HG02981 (cell line): ENCODE results near the gene CADPS2.
"Not testable (repeated sequence)": the region's sequence is repeated elsewhere in the genome, so short reads cannot be mapped to it uniquely, and the experiment has no call there.

ENCODE experiments used
- ATAC-seq: cut with Tn5 transposase; IDR thresholded peaks from one replicate; pipeline ENCODE4 v1.9.1; 2021; ENCODE audit warnings: mild to moderate bottlenecking, moderate library complexity; ENCODE audit not compliant: unreplicated experiment

CADPS2 gene

DNA sequence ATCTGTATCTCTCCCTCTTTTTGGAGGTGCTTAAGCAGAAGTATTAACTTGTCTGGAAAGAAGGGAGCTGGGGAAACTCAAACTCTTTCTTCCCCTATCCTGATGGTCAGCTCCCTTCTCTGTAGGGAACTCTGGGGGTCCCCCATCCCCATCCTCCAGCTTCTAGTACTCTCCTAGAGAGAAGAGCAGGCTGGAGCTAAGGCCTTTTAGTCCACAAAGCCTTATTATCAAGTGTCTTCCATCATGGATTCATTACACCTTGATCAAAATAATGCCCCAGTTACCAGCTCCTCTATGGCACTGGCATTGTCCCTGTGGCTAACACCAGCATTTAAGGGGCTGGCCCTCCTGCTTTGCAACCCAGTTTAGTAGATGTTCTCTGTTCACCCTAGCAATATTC lies 35.7 kb downstream of the CADPS2 start:
- ATAC-seq: no peak

DNA sequence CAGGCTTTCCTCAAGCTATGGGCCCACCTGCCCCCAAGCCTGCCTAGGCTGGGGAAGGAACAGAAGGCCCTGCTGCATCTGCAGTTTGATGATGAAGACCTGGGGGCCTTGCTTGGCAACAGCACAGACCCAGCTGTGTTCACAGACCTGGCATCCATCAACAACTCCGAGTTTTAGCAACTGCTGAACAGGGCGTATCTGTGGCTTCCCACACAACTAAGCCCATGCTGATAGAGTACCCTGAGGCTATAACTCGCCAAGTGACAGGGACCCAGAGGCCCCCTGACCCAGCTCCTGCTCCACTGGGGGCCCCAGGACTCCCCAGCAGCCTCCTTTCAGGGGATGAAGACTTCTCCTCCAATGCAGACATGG lies 36.3 kb downstream of the CADPS2 start:
- no peak for ATAC-seq

DNA sequence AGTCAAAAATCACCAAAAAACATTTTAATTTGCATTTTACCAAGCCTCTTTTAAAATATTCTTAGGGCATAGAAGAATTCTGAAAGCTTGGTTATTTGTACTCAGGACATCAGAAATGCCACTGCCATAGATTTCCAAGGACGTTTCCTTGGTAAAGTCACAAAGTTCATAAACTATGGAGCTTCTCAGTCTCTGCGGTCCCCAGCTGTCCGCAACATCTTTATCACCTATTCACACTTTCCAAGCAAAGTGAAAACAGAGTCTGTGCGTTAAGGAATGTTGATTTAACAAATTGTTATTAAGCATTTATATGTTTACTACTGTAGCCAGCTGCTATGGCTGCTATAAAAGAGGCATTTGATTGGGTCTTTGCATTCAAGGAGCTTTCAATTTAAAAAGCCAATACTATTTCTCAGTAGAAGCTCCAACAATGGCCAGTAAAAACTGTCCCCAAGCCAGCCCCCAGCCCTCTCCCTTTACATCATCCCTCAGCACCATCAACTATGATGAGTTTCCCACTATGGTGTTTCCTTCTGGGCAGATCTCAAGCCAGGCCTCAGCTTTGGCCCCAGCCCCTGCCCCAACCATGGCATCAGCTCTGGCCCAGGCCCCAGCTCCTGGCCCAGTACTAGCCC lies 36.8 kb downstream of the CADPS2 start:
- ATAC-seq: no peak

DNA sequence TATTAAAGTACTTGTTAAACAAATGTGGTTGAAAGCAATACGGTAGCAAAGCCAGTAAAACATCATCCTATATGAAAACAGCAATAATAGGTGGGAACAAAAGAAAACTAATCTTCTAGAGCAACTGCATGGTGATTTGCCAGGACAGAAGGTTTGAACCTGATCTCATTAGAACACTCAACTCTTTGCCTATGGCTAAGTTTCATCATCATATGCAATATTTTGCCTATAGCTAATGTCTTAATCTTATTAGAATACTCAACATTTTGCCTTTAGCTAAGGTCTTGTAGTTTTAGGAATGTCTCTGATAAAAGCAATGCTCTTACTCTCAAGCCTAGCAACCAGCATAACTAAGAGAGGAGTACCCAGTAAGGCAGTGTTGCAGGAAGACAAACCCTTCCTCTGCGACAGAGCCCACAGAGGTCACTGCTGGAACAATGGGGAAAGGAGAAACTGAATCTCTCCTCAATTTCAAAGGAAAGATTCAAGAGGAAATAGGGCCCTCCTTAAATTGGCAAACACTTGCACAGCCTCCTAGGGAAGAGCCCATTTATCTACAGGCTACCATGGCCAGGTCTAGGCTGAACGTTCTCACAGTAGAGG lies 38.3 kb downstream of the CADPS2 start:
- no peak for ATAC-seq

DNA sequence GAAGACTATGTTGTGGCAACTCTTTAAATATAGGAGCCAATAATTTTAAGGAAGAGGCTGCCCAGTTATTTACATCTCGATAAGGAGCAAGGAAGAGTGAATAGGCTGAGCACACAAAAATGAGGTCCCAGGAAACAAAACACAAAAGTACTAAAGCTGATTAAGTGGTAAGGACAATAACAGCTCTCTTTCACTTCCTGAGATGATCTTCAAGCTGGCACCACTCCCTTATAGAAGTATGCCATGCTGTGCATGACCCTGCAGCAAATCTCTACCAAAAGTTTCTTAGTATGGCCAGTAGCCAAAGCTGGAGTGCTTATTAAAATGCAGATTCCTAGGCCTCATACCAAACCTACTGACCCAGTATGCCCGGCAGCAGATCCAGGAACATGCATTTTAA lies 39.7 kb downstream of the CADPS2 start:
- ATAC-seq: no peak

DNA sequence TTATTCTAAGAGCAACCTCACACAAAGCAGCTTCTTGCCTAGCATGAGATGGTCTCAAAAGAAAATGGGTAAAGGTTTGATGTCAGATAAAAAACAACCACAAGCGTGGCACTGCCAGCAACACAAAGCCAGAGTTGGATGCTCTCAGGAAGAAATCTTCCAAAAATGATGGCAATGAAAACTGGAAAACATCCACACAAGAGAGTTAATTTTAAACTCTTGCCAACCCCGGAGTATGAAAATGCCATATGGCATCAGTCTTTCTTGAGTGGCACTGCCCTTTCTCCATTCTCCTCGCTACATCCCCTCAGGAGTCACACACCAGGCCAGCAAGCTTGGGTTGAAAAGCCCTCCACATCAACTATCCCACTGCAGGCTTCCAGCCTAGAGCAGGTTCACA lies 41.0 kb downstream of the CADPS2 start:
- no peak for ATAC-seq

DNA sequence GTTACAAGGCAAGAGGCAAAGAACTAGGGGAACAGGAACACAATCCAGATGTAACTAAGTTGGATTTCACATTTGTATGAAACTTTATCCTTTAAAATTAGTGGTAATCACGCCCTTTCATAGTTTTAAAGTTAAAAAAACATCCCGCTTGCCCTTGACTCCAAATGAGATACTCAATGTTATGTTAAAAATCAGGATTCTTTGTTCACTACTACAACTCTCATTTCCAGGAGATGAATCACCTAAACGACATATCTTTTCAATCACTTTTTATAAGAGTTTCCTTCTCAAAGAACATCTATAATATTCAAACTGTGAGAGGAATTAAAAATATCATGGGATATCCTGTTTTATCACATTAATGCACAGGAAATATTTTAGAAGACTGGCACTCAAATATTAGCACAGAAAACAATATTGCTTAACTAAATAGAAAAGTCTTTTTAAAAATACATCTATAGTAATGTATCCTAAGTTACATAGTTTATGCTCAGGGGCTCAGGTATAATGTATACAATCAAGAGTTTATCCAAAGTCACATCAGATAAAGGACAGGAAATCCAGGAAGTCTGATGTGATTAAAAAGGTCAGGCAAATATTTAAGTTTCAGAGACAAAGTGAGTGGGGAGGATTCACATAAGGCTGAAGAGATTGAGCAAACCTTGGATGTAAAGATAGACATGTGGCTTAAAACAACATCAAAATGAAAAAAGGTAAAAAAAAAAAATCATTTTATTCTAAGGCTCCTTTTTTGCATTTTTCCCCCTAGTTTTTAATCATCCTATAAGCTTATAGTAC lies 41.9 kb downstream of the CADPS2 start:
- ATAC-seq: no peak

DNA sequence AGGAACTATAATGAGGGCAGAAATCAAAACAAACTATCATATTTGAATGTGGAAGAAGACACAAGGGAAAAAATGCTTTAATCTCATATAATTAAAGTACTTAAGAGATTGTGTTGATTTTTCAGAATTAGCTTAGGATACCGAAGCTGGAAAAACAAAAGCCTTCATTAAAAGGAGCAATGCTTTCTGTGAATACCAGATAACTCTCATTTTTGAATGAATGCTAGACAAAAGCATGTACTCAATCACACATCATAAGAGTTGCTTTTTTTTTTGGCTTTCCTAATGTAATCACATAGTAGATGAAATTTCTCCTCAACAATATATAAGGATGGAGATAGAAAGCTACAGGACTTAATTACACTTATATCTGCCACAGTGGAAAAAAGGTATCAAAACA lies 43.3 kb downstream of the CADPS2 start:
- ATAC-seq: no peak

DNA sequence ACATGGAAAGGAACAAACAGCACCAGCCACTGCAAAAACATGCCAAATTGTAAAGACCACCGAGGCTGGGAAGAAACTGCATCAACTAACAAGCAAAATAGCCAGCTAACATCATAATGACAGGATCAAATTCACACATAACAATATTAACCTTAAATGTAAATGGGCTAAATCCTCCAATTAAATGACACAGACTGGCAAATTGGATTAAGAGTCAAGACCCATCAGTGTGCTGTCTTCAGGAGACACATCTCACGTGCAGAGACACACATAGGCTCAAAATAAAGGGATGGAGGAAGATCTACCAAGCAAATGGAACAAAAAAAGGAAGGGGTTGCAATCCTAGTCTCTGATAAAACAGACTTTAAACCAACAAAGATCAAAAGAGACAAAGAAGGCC lies 50.0 kb downstream of the CADPS2 start:
- not testable (repeated sequence) for ATAC-seq

DNA sequence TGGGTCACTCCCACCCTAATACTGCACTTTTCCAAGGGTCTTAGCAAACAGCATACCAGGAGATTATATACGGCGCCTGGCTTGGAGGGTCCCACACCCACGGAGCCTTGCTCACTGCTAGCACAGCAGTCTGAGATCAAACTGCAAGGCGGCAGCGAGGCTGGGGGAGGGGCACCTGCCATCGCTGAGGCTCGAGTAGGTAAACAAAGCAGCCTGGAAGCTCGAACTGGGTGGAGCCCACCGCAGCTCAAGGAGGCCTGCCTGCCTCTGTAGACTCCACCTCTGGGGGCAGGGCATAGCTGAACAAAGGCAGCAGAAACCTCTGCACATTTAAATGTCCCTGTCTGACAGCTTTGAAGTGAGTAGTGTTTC lies 51.7 kb downstream of the CADPS2 start:
- not testable (repeated sequence) for ATAC-seq

DNA sequence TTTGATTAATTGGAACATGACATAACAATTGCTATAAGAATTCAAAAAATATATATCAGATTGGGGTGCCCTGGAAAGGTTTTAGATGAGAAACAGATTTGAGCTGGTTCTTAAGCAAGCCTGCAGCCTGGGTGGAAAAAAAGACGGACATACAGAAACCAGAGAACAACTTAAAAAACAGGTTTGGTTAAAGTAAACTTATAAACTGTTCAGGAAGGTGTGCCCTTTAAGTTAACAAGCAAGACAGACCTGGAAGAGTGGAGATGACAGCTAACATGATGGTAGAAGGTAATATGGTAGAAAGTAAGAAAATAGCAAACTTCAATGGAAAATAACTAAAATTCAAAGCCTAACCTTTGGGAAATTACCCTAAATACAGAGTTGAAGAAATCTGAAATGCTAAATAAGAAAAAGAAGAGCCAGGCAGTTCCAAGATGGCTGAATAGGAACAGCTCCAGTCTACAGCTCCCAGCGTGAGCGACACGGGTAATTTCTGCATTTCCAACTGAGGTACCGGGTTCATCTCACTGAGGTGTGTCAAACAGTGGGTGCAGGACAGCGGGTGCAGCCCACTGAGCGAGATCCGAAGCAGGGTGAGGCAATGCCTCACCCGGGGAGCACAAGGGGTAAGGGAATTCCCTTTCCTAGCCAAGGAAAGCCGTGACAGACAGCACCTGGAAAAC lies 52.2 kb downstream of the CADPS2 start:
- no peak for ATAC-seq

DNA sequence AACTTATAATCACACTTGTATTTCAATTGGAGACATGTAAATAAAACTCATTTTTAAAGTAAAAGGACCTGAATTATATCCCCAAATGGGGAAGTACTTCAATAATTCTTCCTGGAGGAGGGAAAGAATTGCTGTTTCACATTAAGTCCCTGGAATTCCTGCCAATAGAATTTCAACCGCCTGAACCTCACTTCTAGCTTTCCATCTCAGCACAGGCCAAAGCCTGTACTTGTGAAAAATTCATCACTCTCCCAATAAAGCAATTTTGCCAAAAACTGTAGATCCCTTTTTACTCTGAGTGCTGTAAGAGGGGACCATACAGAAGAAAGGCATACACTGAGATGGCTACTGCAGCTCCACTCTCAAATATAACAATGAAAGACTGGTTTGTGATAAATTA lies 54.8 kb downstream of the CADPS2 start:
- ATAC-seq: no peak

DNA sequence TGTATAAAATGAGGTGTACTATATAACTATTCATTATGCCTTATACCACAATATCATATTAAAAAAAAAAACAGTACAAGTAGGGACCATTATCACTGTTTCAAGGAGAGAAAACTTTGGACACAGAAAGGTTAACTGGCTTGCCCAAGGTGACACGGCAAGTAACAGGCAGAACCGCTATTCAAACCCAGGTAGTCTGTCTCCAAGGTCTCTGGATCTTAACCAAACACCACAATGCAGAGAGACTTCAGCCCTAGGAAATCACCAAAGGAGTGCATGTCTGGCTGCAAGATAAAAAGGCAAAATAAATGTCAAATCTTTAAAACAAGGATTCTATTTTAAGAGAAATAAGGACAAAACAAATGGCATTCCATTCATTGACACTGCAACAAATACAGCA lies 56.3 kb downstream of the CADPS2 start:
- no peak for ATAC-seq

DNA sequence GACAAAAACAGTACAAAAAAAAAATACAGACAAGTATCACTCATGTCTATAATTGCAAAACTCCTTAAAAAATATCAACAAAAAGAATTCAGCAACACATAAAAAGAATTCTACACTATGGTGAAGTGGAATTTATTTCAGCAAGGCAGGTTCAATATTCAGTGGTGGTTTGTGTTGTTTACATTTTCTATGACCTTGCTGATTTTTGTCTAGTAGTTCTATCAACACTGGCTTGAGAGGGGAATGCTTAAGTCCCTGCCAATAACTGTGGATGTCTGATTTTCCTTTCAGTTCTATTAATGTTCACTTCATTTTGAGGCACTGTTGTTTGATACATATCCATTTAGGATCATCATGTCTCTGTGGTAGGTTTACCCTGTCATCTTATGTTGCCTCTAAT lies 58.5 kb downstream of the CADPS2 start:
- no peak for ATAC-seq

DNA sequence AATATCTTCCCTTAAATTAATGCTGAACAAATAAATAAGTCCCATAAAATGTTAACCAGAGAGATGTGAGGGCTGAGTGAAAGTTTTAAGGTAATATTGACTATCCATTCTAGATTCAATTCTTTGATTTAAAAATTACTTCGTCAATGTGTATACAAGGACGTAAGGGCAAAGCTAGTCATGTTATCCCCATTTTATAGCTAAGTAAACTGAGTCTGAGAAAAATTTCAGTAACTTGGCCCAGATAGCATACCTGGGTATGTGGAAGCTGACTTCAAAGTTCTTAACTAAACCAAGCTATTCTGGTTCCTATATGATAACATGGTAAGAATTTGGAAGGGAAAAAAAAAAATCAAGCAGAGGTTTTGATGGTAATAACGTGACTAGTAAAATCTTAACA lies 72.4 kb downstream of the CADPS2 start:
- no peak for ATAC-seq

DNA sequence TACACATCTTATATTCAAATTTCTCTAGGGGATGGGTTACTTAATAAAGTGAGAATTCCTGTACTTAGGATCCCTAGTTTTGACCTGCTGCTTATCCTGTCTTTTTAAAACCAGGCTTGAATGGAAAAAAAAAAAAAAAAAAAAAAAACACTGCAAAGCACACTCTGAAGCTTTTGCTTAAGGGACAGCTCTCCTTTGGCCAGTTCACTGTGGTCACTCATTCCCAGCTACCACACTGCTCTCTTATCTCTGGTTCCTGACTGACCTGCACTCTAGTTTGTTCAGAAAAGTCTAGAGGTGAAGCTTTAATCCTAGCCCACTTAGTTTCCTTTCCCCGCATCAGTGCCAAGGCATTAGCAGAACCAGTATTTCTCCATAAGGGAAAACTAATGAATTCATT lies 82.4 kb downstream of the CADPS2 start:
- no peak for ATAC-seq

DNA sequence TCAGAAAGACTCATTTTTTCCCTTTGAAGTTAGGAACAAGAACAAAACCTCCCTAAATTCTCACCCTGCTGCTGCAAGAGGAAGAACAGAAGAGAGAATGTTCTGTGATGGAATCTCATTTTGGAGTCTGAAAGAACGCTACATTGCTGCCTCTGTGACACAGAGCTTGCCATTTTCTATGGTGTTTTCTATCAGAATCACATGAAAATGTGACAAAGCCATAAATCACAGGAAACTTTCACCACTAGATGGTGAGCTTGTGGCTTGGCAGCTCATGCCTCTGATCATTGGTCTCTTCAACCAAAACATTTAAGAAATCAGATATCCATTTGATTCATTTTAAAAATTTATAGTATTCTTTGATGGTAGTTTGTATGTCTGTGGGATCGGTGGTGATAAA lies 82.9 kb downstream of the CADPS2 start:
- ATAC-seq: no peak

DNA sequence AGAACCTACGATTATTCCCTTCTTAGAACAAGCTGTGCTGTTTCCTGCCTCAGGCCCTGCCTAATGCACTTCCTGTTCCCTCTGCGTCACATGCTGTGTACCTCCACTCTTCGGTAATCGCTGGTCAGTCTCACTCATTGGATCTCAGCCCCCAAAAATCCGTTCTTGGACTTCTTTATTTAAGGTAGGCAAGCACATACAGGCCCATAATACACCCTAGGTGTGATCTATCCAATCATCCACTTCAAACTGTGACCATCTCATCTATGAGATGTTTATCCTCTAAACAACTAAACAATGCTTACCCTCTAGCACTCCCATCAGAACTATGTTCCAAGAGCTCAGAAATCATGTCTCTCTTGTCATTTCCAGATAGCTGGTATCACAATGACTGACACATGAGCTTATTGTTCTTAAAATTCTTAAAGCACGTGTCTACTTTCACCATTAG lies 83.9 kb downstream of the CADPS2 start:
- no peak for ATAC-seq

DNA sequence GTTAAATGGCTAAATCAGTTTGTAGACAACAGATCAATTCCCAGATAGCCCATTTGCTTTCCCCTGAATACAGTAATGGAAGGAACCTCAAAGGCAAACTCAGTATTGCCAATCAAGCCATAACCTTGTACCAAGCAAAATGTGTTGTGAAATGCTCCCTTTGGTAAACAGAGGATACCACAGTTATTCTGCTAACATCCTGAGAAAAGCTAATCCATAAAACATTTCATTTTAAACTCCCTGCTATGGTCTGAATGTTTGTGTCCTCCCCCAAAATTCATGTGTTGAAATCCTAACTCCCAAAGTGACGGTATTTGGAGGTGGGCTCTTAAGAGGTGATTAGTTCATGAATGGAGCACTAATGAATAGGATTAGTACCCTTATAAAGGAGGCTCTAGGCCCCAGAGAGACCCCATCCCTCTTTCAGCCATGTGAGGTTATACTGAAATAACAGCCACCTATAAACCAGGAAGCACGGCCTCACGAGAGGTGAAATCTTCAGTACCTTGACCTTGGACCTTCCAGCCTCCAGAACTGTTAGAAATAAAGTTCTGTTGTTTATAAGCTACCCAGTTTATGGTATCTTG lies 94.2 kb downstream of the CADPS2 start:
- no peak for ATAC-seq

DNA sequence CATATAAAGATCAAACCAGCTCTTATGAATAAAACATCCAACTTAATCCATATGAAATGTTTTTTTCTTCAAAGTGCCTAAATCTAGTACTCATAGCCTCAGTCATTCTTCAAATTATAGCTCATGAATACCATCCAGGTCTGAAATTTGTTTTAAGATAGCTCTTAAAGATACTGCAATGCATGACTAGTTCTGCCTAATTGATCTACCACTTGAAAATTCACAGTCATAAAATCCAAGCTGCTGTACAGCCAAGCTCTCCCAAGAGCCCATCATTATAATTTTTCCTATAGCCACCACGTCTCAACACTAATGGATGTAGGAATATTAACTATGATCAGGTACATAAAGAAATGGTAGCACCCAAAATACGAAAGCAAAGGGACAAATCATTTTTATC lies 95.7 kb downstream of the CADPS2 start:
- no peak for ATAC-seq

DNA sequence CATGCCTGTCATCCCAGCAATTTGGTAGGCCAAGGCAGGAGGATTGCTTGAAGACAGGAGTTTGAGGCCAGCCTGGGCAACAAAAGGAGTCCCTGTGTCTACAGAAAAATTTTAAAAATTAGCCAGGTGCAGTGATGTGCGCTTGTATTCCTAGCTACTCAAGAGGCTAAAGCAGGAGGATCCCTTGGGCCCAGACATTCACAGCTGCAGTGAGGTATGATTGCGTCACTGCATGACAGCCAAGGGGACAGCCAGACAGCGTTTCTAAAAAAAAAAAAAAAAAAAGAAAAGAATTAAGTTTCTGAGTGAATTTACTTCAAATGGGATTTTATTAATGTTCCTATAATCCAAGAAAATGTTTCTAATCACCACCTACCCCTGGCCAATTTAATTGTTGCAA lies 96.1 kb downstream of the CADPS2 start:
- no peak for ATAC-seq
